Ascending aorta (tissue), 2 donors: ENCODE measurements around the gene UIMC1. TPM values are rescaled to one million over a fixed set of nuclear protein-coding genes. Genes with fewer than 3 reads are reported as not detected.
A peak's percentile ranks its signal among the peaks of the same experiment; 100 is the strongest.
"Not testable (repeated sequence)": the region's sequence is repeated elsewhere in the genome, so short reads cannot be mapped to it uniquely, and the experiment has no call there.

ENCODE experiments used
- DNase-seq, 2 donors: peaks; one replicate each; pipeline ENCODE4 v3.0.0-alpha.2; 2019; ENCODE audit warnings: low spot score in 2 of 2
- H3K27ac ChIP-seq, 2 donors: fragments of 200-600 bp; sonication (generic); one replicate each; pipeline ENCODE4 v1.5.1; 2016 to 2017; ENCODE audit warnings: mild to moderate bottlenecking in 1 of 2
- H3K27me3 ChIP-seq: fragments of 200-600 bp; sonication (generic); one replicate; pipeline ENCODE4 v1.5.1; 2017
- H3K36me3 ChIP-seq, 2 donors: fragments of 200-600 bp; sonication (generic); one replicate each; pipeline ENCODE4 v1.5.1; 2016
- H3K4me1 ChIP-seq, 2 donors: fragments of 200-600 bp; sonication (generic); one replicate each; pipeline ENCODE4 v1.5.1; 2016 to 2017; ENCODE audit warnings: mild to moderate bottlenecking in 1 of 2
- H3K4me3 ChIP-seq, 2 donors: fragments of 200-600 bp; sonication (generic); one replicate each; pipeline ENCODE4 v1.5.1; 2016 to 2017; ENCODE audit warnings: mild to moderate bottlenecking in 1 of 2
- H3K9me3 ChIP-seq, 2 donors: fragments of 200-600 bp; sonication (generic); one replicate each; pipeline ENCODE4 v1.5.1; 2016
- intact Hi-C: fragments of 100-400 bp; cut with DNase I; formaldehyde crosslinking; loops from one replicate; pipeline ENCODE4 v1.15.1; 2023
- total RNA-seq: library from RNA; depleted of rRNA; stranded (reverse); fragments of >200 nt; gene quantifications from one replicate; pipeline ENCODE4 v1.1.0, GENCODE V29; 2016
- TF ChIP-seq, protein P1 (sequence below), 3 experiments: fragments of 200-600 bp in 2 of 3; fragments of 450-650 bp in 1 of 3; sonication (generic) in 2 of 3; IDR thresholded peaks; one replicate each; pipeline ENCODE4 v1.5.1; 2016 to 2019; ENCODE audit warnings: antibody characterized with exemption in 3 of 3, mild to moderate bottlenecking in 1 of 3, moderate library complexity in 1 of 3

UIMC1 gene
- total RNA-seq: 32.5 TPM

DNA sequence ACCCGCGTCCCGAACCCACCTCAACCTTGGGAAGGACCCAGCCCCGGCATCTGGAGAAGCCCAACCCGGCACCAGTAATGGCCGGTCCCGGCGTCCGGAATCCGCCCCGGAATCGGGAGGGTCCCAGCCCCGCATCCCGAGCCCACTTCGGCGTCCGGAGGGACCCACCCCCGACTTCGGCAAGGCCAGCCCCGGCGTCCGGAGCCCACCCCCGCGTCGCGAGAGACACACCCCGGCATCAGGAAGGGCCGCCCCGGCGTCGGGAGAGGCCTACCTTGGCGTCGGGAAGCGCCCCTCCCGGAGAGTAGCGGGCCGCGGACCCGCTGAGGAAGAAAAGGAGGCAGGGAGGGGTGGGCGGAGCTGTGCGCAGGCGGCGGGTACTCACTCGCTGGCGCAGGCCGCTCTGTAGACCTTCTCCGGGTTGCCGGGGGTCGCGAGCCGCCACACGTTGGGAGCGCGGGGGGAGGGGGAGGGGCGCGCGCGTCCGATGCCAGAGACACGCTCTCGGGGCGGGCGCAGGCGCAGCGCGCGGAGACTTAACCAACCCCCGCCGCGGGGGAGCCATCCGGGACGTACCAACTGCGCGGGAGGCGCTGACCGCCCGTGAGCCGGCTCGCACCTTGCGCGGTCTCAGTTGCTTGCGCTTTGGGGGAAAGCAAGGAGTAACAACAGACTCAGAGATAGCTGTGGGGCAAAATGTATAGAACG, at the start of gene UIMC1:
Gene UIMC1, minus strand, starts transcription at position 515 of the 708 bp plus-strand sequence. CDS start 24,164 bp downstream, outside the sequence.
- Histone ChIP-seq H3K4me1 (peaks cover 0 to 7% of the 10 kb centered on the region in 2 donors), H3K4me3 (peak within 1 kb of the TSS; percentile 81 to 94), H3K9me3 (no peaks in the 10 kb centered on the region), H3K27me3 (no peaks in the 10 kb centered on the region), H3K27ac (peak within 1 kb of the TSS; percentile 93 to 97), H3K36me3 (no peaks in the 10 kb centered on the region)
- peak; percentile 42 to 94 for DNase-seq
- TF ChIP-seq, protein P1, sequence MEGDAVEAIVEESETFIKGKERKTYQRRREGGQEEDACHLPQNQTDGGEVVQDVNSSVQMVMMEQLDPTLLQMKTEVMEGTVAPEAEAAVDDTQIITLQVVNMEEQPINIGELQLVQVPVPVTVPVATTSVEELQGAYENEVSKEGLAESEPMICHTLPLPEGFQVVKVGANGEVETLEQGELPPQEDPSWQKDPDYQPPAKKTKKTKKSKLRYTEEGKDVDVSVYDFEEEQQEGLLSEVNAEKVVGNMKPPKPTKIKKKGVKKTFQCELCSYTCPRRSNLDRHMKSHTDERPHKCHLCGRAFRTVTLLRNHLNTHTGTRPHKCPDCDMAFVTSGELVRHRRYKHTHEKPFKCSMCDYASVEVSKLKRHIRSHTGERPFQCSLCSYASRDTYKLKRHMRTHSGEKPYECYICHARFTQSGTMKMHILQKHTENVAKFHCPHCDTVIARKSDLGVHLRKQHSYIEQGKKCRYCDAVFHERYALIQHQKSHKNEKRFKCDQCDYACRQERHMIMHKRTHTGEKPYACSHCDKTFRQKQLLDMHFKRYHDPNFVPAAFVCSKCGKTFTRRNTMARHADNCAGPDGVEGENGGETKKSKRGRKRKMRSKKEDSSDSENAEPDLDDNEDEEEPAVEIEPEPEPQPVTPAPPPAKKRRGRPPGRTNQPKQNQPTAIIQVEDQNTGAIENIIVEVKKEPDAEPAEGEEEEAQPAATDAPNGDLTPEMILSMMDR (IDR thresholded peaks at IDR 0.05): no peak
- intact Hi-C loops: loop anchor here (1.0 to 10.0 kb wide), 3 partner anchors 16 to 622 kb away; partner anchors contain the start of genes HIGD2A, NOP16, RNF44 and ZNF346

DNA sequence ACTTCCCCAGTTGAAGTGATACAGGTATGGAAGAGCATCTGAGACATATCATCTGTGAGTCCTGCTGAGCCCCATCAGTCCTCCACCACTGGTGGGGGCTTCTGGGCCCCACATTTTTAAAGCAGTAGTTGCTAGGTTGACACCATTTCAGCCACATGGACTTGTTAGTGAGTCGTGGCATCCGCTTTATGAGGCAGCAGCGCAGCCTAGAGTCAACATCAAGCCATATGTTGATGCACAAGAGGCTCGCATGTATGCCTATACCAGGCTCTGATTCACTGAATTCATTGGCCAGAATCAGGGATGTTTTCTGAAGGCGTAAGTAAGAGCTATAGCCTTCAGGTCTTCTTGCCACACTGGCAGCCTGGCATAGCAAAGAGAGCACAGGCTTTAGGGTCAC, 42.7 kb upstream of the UIMC1 start:
- no peak overlapping the region for H3K27ac ChIP-seq
- peaks cover 35 to 67% of the 10 kb centered on the region in 2 donors for H3K36me3 ChIP-seq
- no peaks in the 10 kb centered on the region for H3K4me1 ChIP-seq
- intact Hi-C loops: no loop called here
- TF ChIP-seq, protein P1 (IDR thresholded peaks at IDR 0.05): no peak
- H3K4me3 ChIP-seq: no peak overlapping the region
- no peaks in the 10 kb centered on the region for H3K9me3 ChIP-seq
- DNase-seq: no peak
- no peaks in the 10 kb centered on the region for H3K27me3 ChIP-seq

DNA sequence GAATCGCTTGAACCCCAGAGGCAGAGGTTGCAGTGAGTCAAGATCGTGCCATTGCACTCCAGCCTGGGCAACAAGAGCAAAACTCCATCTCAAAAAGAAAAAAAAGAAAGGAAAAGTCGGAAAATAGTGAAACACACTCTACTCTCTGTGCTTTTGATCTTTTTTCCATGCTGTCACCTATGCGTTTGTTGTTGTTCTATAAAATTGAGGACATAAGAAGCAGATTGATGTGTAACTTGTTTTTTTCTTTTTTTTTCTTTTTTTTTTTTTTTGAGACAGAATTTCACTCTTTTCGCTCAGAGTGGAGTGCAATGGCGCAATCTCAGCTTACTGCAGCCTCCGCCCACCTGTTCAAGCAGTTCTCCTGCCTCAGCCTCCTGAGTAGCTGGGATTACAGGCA, 42.0 kb upstream of the UIMC1 start:
- H3K4me3 ChIP-seq, H3K27ac ChIP-seq, H3K9me3 ChIP-seq, DNase-seq, H3K4me1 ChIP-seq, intact Hi-C loops, H3K27me3 ChIP-seq: not testable (repeated sequence)
- H3K36me3 ChIP-seq: peaks cover 38 to 60% of the 10 kb centered on the region in 2 donors

DNA sequence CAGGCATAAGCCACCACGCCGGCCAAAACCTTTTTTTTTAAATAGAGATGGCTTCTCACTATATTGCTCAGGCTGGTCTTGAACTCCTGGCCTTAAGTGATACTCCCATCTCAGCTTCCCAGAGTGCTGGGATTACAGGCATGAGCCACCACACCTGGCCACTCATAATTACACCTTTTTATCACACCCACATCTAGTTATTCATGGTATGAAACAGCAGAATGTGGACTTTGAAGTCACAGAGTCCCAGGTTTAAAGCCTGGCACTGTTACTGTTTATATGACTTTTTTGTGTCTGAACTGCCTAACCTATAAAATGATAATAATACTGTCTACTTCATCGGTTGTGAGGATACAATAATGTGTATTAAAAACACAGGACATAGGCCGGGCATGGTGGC, 39.1 kb upstream of the UIMC1 start:
- TF ChIP-seq, protein P1 (IDR thresholded peaks at IDR 0.05): no peak
- no peak overlapping the region for H3K4me3 ChIP-seq
- H3K4me1 ChIP-seq: peaks cover 0 to 3% of the 10 kb centered on the region in 2 donors
- DNase-seq: no peak
- intact Hi-C loops: no loop called here
- H3K9me3 ChIP-seq: no peaks in the 10 kb centered on the region
- no peak overlapping the region for H3K27ac ChIP-seq
- H3K27me3 ChIP-seq: no peaks in the 10 kb centered on the region
- peaks cover 37 to 51% of the 10 kb centered on the region in 2 donors for H3K36me3 ChIP-seq

DNA sequence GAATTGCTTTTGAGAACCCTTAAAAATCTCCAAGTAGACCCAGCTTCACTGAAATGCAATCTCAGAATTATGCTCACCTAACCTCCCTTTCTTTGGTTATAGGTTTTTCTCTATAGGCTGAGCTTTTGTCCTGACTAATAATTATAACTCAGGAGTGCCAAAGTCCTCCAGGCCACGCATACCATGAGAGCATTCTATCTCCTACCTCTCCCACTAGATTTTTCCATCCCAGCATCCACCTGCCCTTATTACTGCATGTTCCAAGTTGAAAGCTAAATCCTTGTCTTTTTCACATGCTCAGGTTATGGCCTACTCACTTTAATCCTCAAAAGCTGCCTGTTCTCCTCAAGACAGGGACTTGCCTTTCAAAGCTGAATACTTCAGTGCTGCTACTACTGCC, 38.1 kb upstream of the UIMC1 start:
- DNase-seq: no peak

DNA sequence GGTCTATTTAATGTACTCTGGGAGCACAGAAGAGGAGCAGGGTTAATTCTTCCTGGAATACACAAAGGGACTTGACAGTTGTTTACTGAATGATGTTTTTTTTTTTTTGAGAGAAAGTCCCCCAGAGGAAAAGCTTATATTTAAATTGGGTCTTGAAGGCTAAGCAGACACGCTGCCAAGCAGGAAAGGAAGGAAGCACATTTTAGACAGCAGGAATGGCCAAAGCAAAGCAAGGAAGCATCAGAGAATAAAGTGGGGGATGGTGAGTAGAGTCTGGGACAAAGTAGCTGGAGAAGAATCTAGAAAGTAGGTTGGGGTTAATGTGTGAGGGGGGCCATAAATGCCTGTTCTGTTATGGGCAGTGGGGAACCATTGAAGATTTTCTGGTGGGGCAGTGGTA, 37.4 kb upstream of the UIMC1 start:
- Histone ChIP-seq H3K27me3 (no peaks in the 10 kb centered on the region), H3K4me1 (peaks cover 3% of the 10 kb centered on the region in 2 donors), H3K36me3 (peaks cover 34 to 35% of the 10 kb centered on the region in 2 donors), H3K9me3 (no peaks in the 10 kb centered on the region), H3K4me3 (no peak overlapping the region), H3K27ac (no peak overlapping the region)
- TF ChIP-seq, protein P1 (IDR thresholded peaks at IDR 0.05): no peak
- DNase-seq: no peak
- intact Hi-C loops: no loop called here

More for the DNA sequence above, 38.1 kb upstream of the UIMC1 start:
- Histone ChIP-seq H3K27ac (no peak overlapping the region), H3K27me3 (no peaks in the 10 kb centered on the region), H3K4me1 (peaks cover 3% of the 10 kb centered on the region in 2 donors), H3K36me3 (peaks cover 34 to 42% of the 10 kb centered on the region in 2 donors), H3K4me3 (no peak overlapping the region), H3K9me3 (no peaks in the 10 kb centered on the region)
- TF ChIP-seq, protein P1 (IDR thresholded peaks at IDR 0.05): no peak
- intact Hi-C loops: no loop called here
